Fibroblast of pulmonary artery (primary cell): ENCODE measurements around the gene ABCG2.
A peak's percentile ranks its signal among the peaks of the same experiment; 100 is the strongest.

Source experiments
- DNase-seq: peaks from one replicate; pipeline ENCODE4 v3.0.0-alpha.2; 2010; ENCODE audit warnings: low read depth
- H3K4me3 ChIP-seq: replicated peaks from 2 replicates; pipeline ENCODE4 v1.5.1; 2011; ENCODE audit warnings: low read depth, mild to moderate bottlenecking, control low read depth, low read length, moderate library complexity
- CTCF ChIP-seq: IDR thresholded peaks from 2 replicates; pipeline ENCODE4 v1.5.1; 2011; ENCODE audit warnings: mild to moderate bottlenecking, control low read depth, low read length, inconsistent platforms; ENCODE audit errors: missing control alignments

The ABCG2 gene

GRCh38 chr4:88187766-88188165 is 29.3 kb upstream of the ABCG2 start:
- no peak for TF ChIP-seq CTCF
- no peak for DNase-seq
- no peak overlapping the region for H3K4me3 ChIP-seq

- no peak for TF ChIP-seq CTCF
- no peak overlapping the region for H3K4me3 ChIP-seq
- no peak for DNase-seq
These were observed 27.5 kb upstream of the ABCG2 start for GRCh38 chr4:88185906-88186305.

GRCh38 chr4:88179261-88179660 is 20.8 kb upstream of the ABCG2 start:
- DNase-seq = no peak
- no peak overlapping the region for H3K4me3 ChIP-seq
- TF ChIP-seq CTCF = no peak

GRCh38 chr4:88178626-88179231 is 20.3 kb upstream of the ABCG2 start:
- no peak overlapping the region for H3K4me3 ChIP-seq
- no peak for TF ChIP-seq CTCF
- no peak for DNase-seq

- no peak for TF ChIP-seq CTCF
- DNase-seq = peak; percentile 68
- no peak overlapping the region for H3K4me3 ChIP-seq
These were observed 19.7 kb upstream of the ABCG2 start for GRCh38 chr4:88177983-88178625.

- no peak for DNase-seq
- H3K4me3 ChIP-seq = no peak overlapping the region
- TF ChIP-seq CTCF = no peak
These were observed 14.5 kb upstream of the ABCG2 start for GRCh38 chr4:88172987-88173386.

- DNase-seq = no peak
- TF ChIP-seq CTCF = no peak
- H3K4me3 ChIP-seq = no peak overlapping the region
These were observed 12.8 kb upstream of the ABCG2 start for GRCh38 chr4:88171206-88171605.
